ENCODE data around the gene VGF.

The VGF gene

DNA sequence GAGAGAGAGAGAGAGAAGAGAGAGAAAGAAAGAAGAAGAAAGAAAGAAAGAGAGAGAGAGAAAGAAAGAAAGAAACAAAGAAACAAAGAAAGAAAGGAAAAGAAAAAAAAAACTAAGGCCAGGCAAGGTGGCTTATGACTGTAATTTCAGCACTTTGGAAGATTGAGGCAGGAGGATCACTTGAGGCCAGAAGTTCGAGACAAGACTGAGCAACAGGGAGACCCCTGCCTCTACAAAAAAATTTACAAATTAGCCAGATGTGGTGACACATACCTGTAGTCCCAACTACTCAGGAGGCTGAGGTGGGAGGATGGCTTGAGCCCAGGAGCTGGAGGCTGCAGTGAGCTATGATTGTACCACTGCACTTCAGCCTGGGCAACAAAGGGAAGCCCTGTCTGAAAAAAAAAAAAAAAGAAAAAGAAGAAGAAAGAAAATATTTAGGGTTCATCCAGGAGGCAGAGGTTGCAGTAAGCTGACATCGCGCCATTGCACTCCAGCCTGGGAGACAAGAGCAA, 35.7 kb downstream of the VGF start:
- no peaks in the 10 kb centered on the region for H3K36me3 Mint-ChIP-seq (ENCODE audit: low read depth)
- TF ChIP-seq, protein P1, sequence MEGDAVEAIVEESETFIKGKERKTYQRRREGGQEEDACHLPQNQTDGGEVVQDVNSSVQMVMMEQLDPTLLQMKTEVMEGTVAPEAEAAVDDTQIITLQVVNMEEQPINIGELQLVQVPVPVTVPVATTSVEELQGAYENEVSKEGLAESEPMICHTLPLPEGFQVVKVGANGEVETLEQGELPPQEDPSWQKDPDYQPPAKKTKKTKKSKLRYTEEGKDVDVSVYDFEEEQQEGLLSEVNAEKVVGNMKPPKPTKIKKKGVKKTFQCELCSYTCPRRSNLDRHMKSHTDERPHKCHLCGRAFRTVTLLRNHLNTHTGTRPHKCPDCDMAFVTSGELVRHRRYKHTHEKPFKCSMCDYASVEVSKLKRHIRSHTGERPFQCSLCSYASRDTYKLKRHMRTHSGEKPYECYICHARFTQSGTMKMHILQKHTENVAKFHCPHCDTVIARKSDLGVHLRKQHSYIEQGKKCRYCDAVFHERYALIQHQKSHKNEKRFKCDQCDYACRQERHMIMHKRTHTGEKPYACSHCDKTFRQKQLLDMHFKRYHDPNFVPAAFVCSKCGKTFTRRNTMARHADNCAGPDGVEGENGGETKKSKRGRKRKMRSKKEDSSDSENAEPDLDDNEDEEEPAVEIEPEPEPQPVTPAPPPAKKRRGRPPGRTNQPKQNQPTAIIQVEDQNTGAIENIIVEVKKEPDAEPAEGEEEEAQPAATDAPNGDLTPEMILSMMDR (IDR thresholded peaks at IDR 0.05) = no peak
- no peak overlapping the region for H3K4me3 Mint-ChIP-seq
- no peak for DNase-seq
- H3K9me3 Mint-ChIP-seq = peaks cover 4% of the 10 kb centered on the region
- H3K4me1 Mint-ChIP-seq = peaks cover 45% of the 10 kb centered on the region
- H3K27me3 Mint-ChIP-seq (ENCODE audit: low read depth, poor library complexity) = peaks cover 20% of the 10 kb centered on the region
- peak overlapping the region; percentile 82 for H3K27ac Mint-ChIP-seq

DNA sequence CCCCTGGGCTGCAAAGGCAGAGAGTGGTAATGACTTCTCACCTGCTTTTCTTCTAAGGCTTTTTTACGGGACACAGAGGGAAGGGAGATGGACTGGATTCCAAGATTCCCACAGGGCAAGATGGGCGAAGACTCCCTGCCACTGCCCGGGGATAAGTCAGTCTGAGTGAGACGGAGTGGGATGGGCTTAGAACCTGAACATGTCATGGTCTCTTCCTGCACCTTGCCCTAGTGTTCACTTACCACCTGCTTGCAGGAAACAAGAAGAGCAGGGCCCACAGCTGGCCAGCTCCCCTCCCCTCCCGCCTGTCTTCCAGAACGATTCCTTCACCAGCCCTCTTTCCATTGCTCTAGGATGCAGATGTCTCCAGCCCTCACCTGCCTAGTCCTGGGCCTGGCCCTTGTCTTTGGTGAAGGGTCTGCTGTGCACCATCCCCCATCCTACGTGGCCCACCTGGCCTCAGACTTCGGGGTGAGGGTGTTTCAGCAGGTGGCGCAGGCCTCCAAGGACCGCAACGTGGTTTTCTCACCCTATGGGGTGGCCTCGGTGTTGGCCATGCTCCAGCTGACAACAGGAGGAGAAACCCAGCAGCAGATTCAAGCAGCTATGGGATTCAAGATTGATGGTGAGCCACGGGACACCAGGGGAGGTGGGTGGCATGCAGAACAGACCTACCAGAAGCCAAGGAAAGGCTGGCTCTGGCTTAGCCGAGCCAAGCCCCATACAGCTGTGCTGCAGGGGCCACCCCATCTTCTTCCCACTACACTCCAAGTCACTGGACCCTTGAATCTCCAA, 37.1 kb downstream of the VGF start:
- peaks cover 24% of the 10 kb centered on the region for H3K27me3 Mint-ChIP-seq (ENCODE audit: low read depth, poor library complexity)
- peaks cover 36% of the 10 kb centered on the region for H3K4me1 Mint-ChIP-seq
- DNase-seq = no peak
- TF ChIP-seq, protein P1 (IDR thresholded peaks at IDR 0.05) = no peak
- H3K36me3 Mint-ChIP-seq (ENCODE audit: low read depth) = no peaks in the 10 kb centered on the region
- no peak overlapping the region for H3K4me3 Mint-ChIP-seq
- H3K9me3 Mint-ChIP-seq = peaks cover 4% of the 10 kb centered on the region
- H3K27ac Mint-ChIP-seq = no peak overlapping the region

DNA sequence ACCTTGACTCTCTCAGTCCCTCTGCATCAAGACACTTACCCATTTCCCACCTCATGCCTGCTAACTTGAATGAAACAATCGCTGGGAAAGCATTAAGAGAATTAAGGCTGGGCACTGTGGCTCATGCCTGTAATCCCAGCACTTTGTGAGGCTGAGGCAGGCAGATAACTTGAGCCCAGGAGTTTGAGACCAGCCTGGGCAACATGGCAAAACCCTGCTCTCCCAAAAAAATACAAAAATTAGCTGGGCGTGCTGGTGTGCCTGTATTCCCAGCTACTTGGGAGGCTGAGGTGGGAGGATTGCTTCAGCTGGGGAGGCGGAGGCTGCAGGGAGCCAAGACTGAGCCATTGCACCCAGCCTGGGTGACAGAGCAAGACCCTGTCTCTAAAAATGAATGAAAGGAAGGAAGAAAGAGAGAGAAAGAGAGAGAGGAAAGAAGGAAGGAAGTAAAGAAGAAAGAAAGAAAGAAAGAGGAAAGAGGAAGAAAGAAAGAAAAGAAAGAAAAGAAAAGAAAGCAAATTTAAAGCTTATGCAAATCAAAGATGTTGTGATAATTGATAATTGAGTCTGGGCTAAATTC, 37.8 kb downstream of the VGF start:
- no peak overlapping the region for H3K27ac Mint-ChIP-seq

DNA sequence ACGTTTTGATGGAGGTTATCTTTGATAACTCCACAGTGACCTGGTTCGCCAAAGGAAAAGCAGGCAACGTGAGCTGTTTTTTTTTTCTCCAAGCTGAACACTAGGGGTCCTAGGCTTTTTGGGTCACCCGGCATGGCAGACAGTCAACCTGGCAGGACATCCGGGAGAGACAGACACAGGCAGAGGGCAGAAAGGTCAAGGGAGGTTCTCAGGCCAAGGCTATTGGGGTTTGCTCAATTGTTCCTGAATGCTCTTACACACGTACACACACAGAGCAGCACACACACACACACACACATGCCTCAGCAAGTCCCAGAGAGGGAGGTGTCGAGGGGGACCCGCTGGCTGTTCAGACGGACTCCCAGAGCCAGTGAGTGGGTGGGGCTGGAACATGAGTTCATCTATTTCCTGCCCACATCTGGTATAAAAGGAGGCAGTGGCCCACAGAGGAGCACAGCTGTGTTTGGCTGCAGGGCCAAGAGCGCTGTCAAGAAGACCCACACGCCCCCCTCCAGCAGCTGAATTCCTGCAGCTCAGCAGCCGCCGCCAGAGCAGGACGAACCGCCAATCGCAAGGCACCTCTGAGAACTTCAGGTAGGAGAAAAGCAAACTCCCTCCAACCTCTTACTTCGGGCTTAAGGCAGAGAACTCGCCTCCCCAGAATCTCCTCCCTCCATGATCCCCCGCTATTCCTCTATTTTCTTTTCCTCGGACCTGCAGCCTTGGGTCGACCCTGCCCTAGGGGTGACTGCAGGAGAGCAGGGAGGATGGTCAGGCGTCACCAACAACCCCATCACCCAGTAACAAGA, 38.5 kb downstream of the VGF start, which contains the start of gene SERPINE1:
TSS of gene SERPINE1 (plus strand) at position 454 of the 809 bp plus-strand sequence. CDS start 1,290 bp downstream, outside the sequence.
- Mint-ChIP-seq H3K4me3 (peak within 1 kb of the TSS; percentile 76), H3K27ac (peak within 1 kb of the TSS; percentile 75)

More for the DNA sequence above, 37.8 kb downstream of the VGF start:
- no peak for DNase-seq
- H3K4me3 Mint-ChIP-seq = peak overlapping the region; percentile 76
- no peaks in the 10 kb centered on the region for H3K36me3 Mint-ChIP-seq (ENCODE audit: low read depth)
- peaks cover 25% of the 10 kb centered on the region for H3K27me3 Mint-ChIP-seq (ENCODE audit: low read depth, poor library complexity)
- H3K4me1 Mint-ChIP-seq = peaks cover 40% of the 10 kb centered on the region
- TF ChIP-seq, protein P1 (IDR thresholded peaks at IDR 0.05) = no peak
- peaks cover 4% of the 10 kb centered on the region for H3K9me3 Mint-ChIP-seq

DNA sequence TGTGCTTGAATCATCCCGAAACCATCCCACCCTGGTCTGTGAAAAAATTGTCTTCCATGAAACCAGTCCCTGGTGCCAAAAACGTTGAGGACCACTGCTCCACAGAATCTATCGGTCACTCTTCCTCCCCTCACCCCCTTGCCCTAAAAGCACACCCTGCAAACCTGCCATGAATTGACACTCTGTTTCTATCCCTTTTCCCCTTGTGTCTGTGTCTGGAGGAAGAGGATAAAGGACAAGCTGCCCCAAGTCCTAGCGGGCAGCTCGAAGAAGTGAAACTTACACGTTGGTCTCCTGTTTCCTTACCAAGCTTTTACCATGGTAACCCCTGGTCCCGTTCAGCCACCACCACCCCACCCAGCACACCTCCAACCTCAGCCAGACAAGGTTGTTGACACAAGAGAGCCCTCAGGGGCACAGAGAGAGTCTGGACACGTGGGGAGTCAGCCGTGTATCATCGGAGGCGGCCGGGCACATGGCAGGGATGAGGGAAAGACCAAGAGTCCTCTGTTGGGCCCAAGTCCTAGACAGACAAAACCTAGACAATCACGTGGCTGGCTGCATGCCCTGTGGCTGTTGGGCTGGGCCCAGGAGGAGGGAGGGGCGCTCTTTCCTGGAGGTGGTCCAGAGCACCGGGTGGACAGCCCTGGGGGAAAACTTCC, 39.2 kb downstream of the VGF start:
- TF ChIP-seq, protein P1 (IDR thresholded peaks at IDR 0.05) = no peak
- DNase-seq = no peak
- peaks cover 4% of the 10 kb centered on the region for H3K9me3 Mint-ChIP-seq
- peaks cover 49% of the 10 kb centered on the region for H3K4me1 Mint-ChIP-seq
- peak overlapping the region; percentile 76 for H3K4me3 Mint-ChIP-seq
- H3K27me3 Mint-ChIP-seq (ENCODE audit: low read depth, poor library complexity) = peaks cover 32% of the 10 kb centered on the region
- no peaks in the 10 kb centered on the region for H3K36me3 Mint-ChIP-seq (ENCODE audit: low read depth)
- no peak overlapping the region for H3K27ac Mint-ChIP-seq

More for the DNA sequence above, 38.5 kb downstream of the VGF start, which contains the start of gene SERPINE1:
- peak; percentile 60 for DNase-seq
- Mint-ChIP-seq H3K27me3 (ENCODE audit: low read depth, poor library complexity) (peaks cover 31% of the 10 kb centered on the region), H3K4me1 (peaks cover 47% of the 10 kb centered on the region), H3K36me3 (ENCODE audit: low read depth) (no peaks in the 10 kb centered on the region), H3K9me3 (peaks cover 4% of the 10 kb centered on the region)
- TF ChIP-seq, protein P1 (IDR thresholded peaks at IDR 0.05) = peak; percentile 17
